Measurements from ENCODE around the gene ALAD.
A peak's percentile ranks its signal among the peaks of the same experiment; 100 is the strongest.
"Not testable (repeated sequence)": the region's sequence is repeated elsewhere in the genome, so short reads cannot be mapped to it uniquely, and the experiment has no call there.

The ALAD gene

DNA sequence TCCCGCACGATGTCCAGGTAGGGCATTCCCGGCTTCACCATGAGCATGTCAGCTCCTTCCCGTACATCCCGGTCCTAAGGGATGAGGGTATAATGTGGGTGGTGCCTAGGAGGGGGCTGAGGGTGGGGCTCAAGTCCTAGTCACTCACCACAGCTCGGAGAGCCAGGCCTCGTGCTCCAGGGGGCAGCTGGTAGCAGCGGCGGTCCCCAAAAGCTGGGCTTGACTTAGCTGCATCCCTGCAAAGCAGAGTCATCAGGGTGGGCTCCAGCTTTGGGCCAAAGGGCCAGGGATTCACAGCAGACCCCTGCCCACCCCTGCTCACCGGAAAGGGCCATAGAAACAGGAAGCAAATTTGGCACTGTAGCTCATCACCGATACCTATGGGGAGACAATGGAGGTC, 11.6 kb downstream of the ALAD start:
- Histone ChIP-seq H3K27me3 (no peaks in the 10 kb centered on the region), H3K27ac (no peak overlapping the region), H3K4me2 (no peak overlapping the region), H3K9me3 (replicated peaks in 1 of 11) (no peaks in the 10 kb centered on the region), H3K4me1 (peaks cover 11 to 45% (median 21%) of the 10 kb centered on the region in 10 experiments; a peak in 18 of 20 replicates), H3K36me3 (peaks cover 52 to 78% (median 72%) of the 10 kb centered on the region in 11 experiments), H3K9ac (no peak overlapping the region), H3K4me3 (no peak overlapping the region), H4K20me1 (no peaks in the 10 kb centered on the region; a peak in 1 of 22 replicates)
- no peak for TF ChIP-seq Cebpa-rat (IDR thresholded peaks at IDR 0.05)

DNA sequence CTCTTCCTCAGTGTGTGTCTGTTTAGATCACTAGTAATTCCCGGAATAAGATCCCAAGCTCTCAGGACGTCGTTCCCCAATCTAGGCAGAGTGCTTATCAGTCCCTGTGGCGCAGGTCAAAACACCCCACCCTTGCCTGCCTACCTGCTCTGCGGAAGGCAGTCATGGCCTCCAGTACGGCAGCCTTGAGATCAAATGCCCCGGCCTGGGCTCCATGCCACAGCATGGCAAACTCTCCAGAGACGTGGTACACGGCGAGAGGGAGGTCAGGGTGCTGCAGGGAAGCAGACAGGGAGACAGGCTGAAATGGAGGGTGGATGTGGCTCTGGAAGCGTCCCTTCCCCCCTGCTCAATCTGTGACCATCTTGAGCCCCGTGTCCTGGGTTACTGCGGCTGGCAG, 12.3 kb downstream of the ALAD start:
- Histone ChIP-seq H3K9ac (peak overlapping the region in 1 of 11 experiments; percentile 18; a peak in 1 of 22 replicates), H3K36me3 (peaks cover 52 to 78% (median 71%) of the 10 kb centered on the region in 11 experiments), H3K27me3 (no peaks in the 10 kb centered on the region), H3K4me1 (peaks cover 11 to 50% (median 22%) of the 10 kb centered on the region in 10 experiments; a peak in 18 of 20 replicates), H3K4me3 (no peak overlapping the region), H3K9me3 (replicated peaks in 1 of 11) (no peaks in the 10 kb centered on the region), H3K4me2 (no peak overlapping the region; a peak in 1 of 22 replicates), H4K20me1 (no peaks in the 10 kb centered on the region; a peak in 1 of 22 replicates), H3K27ac (no peak overlapping the region)
- no peak for TF ChIP-seq Cebpa-rat (IDR thresholded peaks at IDR 0.05)

DNA sequence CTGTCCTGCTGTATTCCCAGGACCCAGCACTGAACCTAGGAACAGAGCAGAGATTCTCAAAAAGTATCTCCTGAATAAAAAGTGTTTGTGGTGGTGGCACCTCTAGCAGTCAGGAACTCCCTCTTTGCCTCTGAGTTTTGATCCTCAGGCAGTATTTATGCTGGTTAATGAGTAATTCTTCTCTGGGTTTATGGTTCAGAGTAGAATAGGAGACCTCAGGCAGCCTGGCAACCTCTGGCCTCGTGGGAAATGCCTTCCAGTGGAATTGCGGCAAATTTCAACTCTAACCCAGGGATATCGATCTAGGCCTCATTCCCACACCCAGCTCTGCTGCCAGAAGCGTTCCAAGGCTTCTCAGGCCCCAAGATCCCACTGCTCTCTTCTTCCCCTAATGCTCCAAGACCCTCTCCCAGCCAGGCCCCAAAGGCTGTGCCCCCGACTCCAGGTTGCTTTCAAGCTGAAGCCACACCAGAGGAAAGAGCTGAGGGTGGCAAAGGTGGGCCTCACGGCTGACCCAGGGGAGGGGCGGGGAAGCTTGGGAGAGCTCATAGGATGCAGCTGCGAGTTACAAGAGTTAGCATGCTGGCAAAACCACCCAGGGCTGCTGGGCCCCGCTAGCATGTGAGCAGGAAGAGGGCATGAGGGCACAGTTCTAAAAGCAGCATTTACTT, 13.4 kb downstream of the ALAD start:
- H4K20me1 ChIP-seq, result no peaks in the 10 kb centered on the region; a peak in 1 of 22 replicates
- peaks cover 11 to 50% (median 22%) of the 10 kb centered on the region in 10 experiments; a peak in 18 of 20 replicates for H3K4me1 ChIP-seq
- H3K27ac ChIP-seq, result peak overlapping the region in 6 of 11 experiments; percentile 0 to 74 (median 33); a peak in 9 of 22 replicates
- peak overlapping the region in 7 of 11 experiments; percentile 12 to 74 (median 37); a peak in 10 of 22 replicates for H3K4me2 ChIP-seq
- H3K36me3 ChIP-seq, result peaks cover 52 to 69% (median 59%) of the 10 kb centered on the region in 11 experiments
- peak overlapping the region in 6 of 11 experiments; percentile 7 to 37 (median 22); a peak in 7 of 22 replicates for H3K9ac ChIP-seq
- H3K9me3 ChIP-seq (replicated peaks in 1 of 11), result no peaks in the 10 kb centered on the region
- no peaks in the 10 kb centered on the region for H3K27me3 ChIP-seq
- no peak for TF ChIP-seq Cebpa-rat (IDR thresholded peaks at IDR 0.05)
- no peak overlapping the region for H3K4me3 ChIP-seq

DNA sequence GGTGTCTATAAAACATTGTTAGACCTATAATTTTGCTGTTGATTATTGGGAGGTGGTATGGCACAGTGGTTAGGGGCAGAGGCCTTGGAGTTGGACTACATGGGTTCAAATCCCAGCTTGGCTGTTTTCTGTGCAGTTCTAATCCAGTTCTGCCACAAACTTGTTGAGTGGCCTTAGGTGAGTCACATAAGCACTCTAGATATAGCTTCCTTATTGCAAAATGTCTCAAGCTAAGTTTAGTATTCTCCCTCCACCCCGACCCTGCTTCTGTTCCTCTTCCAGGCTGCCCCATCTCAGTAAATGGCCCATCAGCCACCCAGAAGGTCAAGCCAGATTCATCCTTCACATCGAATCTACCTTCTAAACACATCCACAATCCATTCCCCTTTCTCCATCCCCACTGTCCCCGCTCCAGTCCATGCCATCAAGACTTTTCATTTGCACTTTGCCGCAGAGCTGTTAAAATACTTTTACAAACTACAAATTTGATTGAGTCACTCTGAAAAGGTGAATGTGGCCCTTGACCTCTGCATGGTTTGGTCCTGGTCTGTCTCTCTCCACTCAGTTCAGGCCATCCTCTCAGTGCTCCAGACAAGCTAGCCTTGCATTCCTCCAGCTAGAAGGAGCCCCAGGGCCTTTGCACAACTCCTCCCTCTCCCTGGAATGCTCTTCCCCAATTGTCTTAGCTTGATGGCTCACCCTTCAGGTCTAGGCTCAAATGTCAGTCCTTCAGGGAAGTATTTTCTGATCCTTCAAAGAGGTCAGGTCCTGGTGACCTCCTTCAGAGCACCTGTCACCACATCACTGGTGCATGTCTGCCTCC, 14.3 kb downstream of the ALAD start:
- Histone ChIP-seq H3K9me3 (replicated peaks in 1 of 11) (no peaks in the 10 kb centered on the region), H4K20me1 (no peaks in the 10 kb centered on the region; a peak in 1 of 22 replicates), H3K36me3 (peaks cover 44 to 60% (median 51%) of the 10 kb centered on the region in 11 experiments), H3K27me3 (no peaks in the 10 kb centered on the region), H3K4me3 (0 out of 20 replicates have a peak overlapping the region, but pooled peaks of 1 of the 10 experiments have one; percentile 10), H3K27ac (peak overlapping the region in 4 of 11 experiments; percentile 26 to 74 (median 49); a peak in 7 of 22 replicates), H3K4me1 (peaks cover 11 to 55% (median 22%) of the 10 kb centered on the region in 10 experiments; a peak in 18 of 20 replicates), H3K4me2 (peak overlapping the region in 6 of 11 experiments; percentile 29 to 74 (median 59); a peak in 11 of 22 replicates), H3K9ac (peak overlapping the region in 1 of 11 experiments; percentile 41; a peak in 2 of 22 replicates)
- TF ChIP-seq Cebpa-rat (IDR thresholded peaks at IDR 0.05), result no peak

DNA sequence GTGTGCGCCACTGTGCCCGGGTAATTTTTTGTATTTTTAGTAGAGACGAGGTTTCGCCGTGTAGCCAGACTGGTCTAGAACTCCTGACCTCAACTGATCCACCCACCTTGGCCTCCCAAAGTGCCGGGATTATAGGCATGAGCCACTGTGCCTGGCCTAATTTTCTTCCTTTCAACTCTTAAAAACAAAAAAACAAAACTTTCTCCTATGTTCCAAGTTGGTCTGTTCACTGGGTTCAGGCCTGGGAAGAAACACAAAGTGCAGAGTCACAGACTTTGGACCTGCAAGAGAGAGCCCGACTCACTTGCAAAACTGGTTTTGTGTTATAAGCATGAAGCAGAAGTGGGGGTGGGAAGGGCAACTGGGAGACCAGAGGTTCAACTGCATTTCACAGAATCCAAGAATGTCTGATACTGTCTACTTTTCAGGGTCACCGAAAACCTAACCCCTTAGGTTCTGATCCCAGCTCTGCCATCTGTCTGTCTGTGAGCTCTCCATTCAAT, 19.1 kb downstream of the ALAD start:
- H3K4me1 ChIP-seq, result peaks cover 5 to 48% (median 17%) of the 10 kb centered on the region in 10 experiments; a peak in 19 of 20 replicates
- H3K9me3 ChIP-seq (replicated peaks in 1 of 11), result no peaks in the 10 kb centered on the region
- H3K4me2 ChIP-seq, result no peak overlapping the region
- H4K20me1 ChIP-seq, result no peaks in the 10 kb centered on the region
- H3K4me3 ChIP-seq, result no peak overlapping the region
- no peak overlapping the region for H3K9ac ChIP-seq
- no peak for TF ChIP-seq Cebpa-rat (IDR thresholded peaks at IDR 0.05)
- peaks cover 1 to 14% (median 3%) of the 10 kb centered on the region in 11 experiments; a peak in 16 of 22 replicates for H3K36me3 ChIP-seq
- H3K27ac ChIP-seq, result no peak overlapping the region
- H3K27me3 ChIP-seq, result no peaks in the 10 kb centered on the region

DNA sequence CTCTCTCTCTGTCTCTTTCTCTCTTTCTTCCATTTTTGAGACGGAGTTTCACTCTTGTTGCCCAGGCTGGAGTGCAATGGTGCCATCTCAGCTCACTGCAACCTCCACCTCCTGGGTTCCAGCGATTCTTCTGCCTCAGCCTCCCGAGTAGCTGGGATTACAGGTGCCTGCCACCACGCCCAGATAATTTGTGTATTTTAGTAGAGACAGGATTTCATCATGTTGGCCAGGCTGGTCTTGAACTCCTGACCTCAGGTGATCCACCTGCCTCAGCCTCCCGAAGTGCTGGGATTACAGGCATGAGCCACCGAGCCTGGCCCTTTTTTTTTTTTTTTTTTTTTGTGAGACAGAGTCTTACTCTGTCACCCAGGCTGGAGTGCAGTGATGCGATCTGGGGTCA, 19.6 kb downstream of the ALAD start:
- not testable (repeated sequence) for H3K9me3 ChIP-seq (replicated peaks in 1 of 11); H3K27ac ChIP-seq; H3K4me2 ChIP-seq; H3K9ac ChIP-seq; H3K36me3 ChIP-seq; H3K4me3 ChIP-seq; H4K20me1 ChIP-seq; H3K27me3 ChIP-seq
- H3K4me1 ChIP-seq, result peaks cover 5 to 43% (median 13%) of the 10 kb centered on the region in 10 experiments; a peak in 19 of 20 replicates

DNA sequence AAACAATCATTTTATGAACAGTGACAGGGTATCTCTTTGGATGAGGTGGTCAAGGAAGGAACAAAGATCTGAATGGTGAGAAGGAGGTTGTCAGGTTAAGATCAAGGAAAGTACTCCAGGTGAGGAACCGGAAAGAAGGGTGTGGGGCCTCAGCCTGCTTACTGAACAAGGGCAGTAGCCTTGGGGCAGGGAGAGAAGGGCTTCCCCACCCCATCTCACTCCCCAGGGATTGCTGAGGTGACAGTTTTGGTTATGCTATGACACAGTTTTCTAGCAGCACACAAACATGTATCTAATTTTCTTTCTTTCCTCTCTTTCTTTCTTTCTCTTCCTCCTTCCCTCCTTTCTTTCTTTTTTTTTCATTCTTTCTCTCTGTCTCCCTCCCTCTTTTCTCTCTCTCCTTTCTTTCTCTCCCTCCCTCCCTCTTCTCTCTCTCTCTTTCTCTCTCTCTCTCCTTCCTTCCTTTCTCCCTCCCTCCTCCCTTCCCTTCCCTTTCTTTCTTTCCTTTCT, 20.2 kb downstream of the ALAD start:
- Histone ChIP-seq H3K9ac (no peak overlapping the region), H3K27ac (peak overlapping the region in 1 of 11 experiments; percentile 25; a peak in 1 of 22 replicates), H3K4me2 (peak overlapping the region in 10 of 11 experiments; percentile 7 to 57 (median 40); a peak in 13 of 22 replicates), H3K27me3 (no peaks in the 10 kb centered on the region), H3K4me3 (no peak overlapping the region), H3K36me3 (peaks cover 0 to 5% (median 0%) of the 10 kb centered on the region in 11 experiments; a peak in 3 of 22 replicates), H3K9me3 (replicated peaks in 1 of 11) (no peaks in the 10 kb centered on the region), H3K4me1 (peaks cover 9 to 42% (median 16%) of the 10 kb centered on the region in 10 experiments), H4K20me1 (no peaks in the 10 kb centered on the region)
- no peak for TF ChIP-seq Cebpa-rat (IDR thresholded peaks at IDR 0.05)

DNA sequence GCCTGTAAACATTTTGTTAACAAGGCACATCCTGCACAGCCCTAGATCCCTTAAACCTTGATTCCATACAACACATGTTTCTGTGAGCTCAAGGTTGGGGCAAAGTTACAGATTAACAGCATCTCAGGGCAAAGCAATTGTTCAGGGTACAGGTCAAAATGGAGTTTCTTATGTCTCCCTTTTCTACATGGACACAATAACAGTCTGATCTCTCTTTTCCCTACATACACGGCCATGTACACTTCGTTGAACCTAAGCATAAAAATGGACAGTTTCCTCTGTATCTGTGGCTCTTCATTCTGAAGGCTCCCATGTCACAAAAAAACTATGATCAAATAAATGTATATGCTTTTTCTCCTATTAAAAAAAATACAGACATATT, 21.3 kb downstream of the ALAD start:
- not testable (repeated sequence) for H3K36me3 ChIP-seq; H3K4me2 ChIP-seq; H3K9me3 ChIP-seq (replicated peaks in 1 of 11); H3K4me3 ChIP-seq; H3K27ac ChIP-seq; H4K20me1 ChIP-seq; H3K9ac ChIP-seq; H3K27me3 ChIP-seq
- H3K4me1 ChIP-seq, result peaks cover 15 to 41% (median 22%) of the 10 kb centered on the region in 10 experiments

DNA sequence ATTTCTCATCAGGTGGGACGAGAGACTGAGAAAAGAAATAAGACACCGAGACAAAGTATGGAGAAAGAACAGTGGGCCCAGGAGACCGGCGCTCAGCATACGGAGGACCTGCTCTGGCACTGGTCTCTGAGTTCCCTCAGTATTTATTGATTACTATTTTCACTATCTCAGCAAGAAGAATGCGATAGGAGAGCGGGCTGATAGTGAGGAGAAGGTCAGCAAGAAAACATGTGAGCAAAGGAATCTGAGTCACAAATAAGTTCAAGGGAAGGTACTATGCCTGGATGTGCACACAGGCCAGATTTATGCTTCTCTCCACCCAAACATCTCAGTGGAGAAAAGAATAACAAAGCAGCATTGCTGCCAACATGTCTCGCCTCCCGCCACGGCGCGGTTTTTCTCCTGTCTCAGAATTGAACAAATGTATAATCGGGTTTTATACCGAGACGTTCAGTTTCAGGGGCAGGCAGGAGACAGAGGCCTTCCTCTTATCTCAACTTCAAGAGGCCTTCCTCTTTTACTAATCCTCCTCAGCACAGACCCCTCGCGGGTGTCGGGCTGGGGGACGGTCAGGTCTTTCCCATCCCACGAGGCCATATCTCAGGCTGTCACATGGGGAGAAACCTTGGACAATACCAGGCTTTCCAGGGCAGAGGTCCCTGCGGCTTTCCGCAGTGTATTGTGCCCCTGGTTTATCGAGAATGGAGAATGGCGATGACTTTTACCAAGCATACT, 21.8 kb downstream of the ALAD start:
- not testable (repeated sequence) for H3K4me3 ChIP-seq; H3K27ac ChIP-seq; H3K9me3 ChIP-seq (replicated peaks in 1 of 11); H3K4me2 ChIP-seq; H3K9ac ChIP-seq; H3K27me3 ChIP-seq
- H4K20me1 ChIP-seq, result peaks cover 0 to 12% (median 0%) of the 10 kb centered on the region in 11 experiments; a peak in 3 of 22 replicates
- H3K36me3 ChIP-seq, result peaks cover 3 to 13% (median 10%) of the 10 kb centered on the region in 11 experiments
- H3K4me1 ChIP-seq, result peaks cover 15 to 35% (median 19%) of the 10 kb centered on the region in 10 experiments
